ENCODE measurements around the gene MAP3K13.

The MAP3K13 gene

GRCh38 chr3:185393055-185393454 lies 30.1 kb downstream of the MAP3K13 start:
- H3K27ac ChIP-seq = no peak overlapping the region
- no peak overlapping the region for H3K4me3 ChIP-seq
- TF ChIP-seq, protein P1, sequence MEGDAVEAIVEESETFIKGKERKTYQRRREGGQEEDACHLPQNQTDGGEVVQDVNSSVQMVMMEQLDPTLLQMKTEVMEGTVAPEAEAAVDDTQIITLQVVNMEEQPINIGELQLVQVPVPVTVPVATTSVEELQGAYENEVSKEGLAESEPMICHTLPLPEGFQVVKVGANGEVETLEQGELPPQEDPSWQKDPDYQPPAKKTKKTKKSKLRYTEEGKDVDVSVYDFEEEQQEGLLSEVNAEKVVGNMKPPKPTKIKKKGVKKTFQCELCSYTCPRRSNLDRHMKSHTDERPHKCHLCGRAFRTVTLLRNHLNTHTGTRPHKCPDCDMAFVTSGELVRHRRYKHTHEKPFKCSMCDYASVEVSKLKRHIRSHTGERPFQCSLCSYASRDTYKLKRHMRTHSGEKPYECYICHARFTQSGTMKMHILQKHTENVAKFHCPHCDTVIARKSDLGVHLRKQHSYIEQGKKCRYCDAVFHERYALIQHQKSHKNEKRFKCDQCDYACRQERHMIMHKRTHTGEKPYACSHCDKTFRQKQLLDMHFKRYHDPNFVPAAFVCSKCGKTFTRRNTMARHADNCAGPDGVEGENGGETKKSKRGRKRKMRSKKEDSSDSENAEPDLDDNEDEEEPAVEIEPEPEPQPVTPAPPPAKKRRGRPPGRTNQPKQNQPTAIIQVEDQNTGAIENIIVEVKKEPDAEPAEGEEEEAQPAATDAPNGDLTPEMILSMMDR (IDR thresholded peaks at IDR 0.05) = no peak
- no peak for DNase-seq (ENCODE audit: low spot score)

DNA sequence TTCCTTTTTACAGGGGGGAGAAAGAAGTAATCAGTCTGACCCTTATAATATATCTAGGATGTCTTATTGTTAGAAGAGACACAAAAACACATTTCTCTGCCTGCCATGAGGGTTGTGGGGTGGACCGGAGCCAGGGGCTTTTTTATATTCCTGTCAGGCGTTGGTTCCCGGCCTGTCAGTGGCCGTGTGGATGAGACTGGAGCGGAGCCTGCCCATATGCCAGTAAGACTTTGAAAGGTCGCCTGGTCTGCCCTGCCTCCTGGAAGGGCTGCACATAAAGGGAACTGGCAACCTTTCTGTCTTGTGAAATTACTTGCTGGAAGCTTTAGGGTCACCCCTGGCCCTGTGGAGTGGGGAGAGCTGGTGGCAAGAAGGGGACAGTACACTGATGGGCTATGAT lies 34.7 kb downstream of the MAP3K13 start:
- Histone ChIP-seq H3K27ac (no peak overlapping the region), H3K4me3 (no peak overlapping the region)
- TF ChIP-seq, protein P1 (IDR thresholded peaks at IDR 0.05) = no peak
- DNase-seq (ENCODE audit: low spot score) = no peak

- H3K27ac ChIP-seq = no peak overlapping the region
- H3K4me3 ChIP-seq = no peak overlapping the region
- TF ChIP-seq, protein P1 (IDR thresholded peaks at IDR 0.05) = no peak
- no peak for DNase-seq (ENCODE audit: low spot score)
Observed at GRCh38 chr3:185399737-185400667, 37.1 kb downstream of the MAP3K13 start.

GRCh38 chr3:185400866-185401265 lies 37.9 kb downstream of the MAP3K13 start:
- Histone ChIP-seq H3K4me3 (no peak overlapping the region), H3K27ac (no peak overlapping the region)
- TF ChIP-seq, protein P1 (IDR thresholded peaks at IDR 0.05) = no peak
- DNase-seq (ENCODE audit: low spot score) = no peak

GRCh38 chr3:185401319-185401955 lies 38.5 kb downstream of the MAP3K13 start:
- no peak for DNase-seq (ENCODE audit: low spot score)
- TF ChIP-seq, protein P1 (IDR thresholded peaks at IDR 0.05) = no peak
- Histone ChIP-seq H3K27ac (no peak overlapping the region), H3K4me3 (no peak overlapping the region)

GRCh38 chr3:185402561-185402960 lies 39.6 kb downstream of the MAP3K13 start:
- Histone ChIP-seq H3K4me3 (no peak overlapping the region), H3K27ac (no peak overlapping the region)
- DNase-seq (ENCODE audit: low spot score) = no peak
- TF ChIP-seq, protein P1 (IDR thresholded peaks at IDR 0.05) = no peak
